Glutamatergic neuron (in vitro differentiated cells): ENCODE data around the gene BUD23. TPM values are rescaled to one million over a fixed set of nuclear protein-coding genes. Genes with fewer than 3 reads are reported as not detected.

Experiments used
- DNase-seq: peaks from one replicate; pipeline ENCODE4 v3.0.0; 2022
- H3K27ac Mint-ChIP-seq: one replicate; pipeline ENCODE4 v1.8.0; 2020; ENCODE audit warnings: mild to moderate bottlenecking, mixed read lengths, inconsistent platforms; ENCODE audit not compliant: unreplicated experiment
- H3K27me3 Mint-ChIP-seq: one replicate; pipeline ENCODE4 v1.8.0; 2020; ENCODE audit warnings: mild to moderate bottlenecking, moderate library complexity, mixed read lengths, inconsistent platforms; ENCODE audit not compliant: unreplicated experiment
- H3K36me3 Mint-ChIP-seq: one replicate; pipeline ENCODE4 v1.8.0; 2020; ENCODE audit warnings: mild to moderate bottlenecking, mixed read lengths, inconsistent platforms; ENCODE audit not compliant: unreplicated experiment
- H3K4me1 Mint-ChIP-seq: one replicate; pipeline ENCODE4 v1.8.0; 2020; ENCODE audit warnings: mild to moderate bottlenecking, low read depth, mixed read lengths, inconsistent platforms; ENCODE audit not compliant: unreplicated experiment
- H3K4me3 Mint-ChIP-seq: one replicate; pipeline ENCODE4 v1.8.0; 2020; ENCODE audit warnings: mild to moderate bottlenecking, mixed read lengths, inconsistent platforms; ENCODE audit not compliant: unreplicated experiment
- H3K9me3 Mint-ChIP-seq: one replicate; pipeline ENCODE4 v1.8.0; 2020; ENCODE audit warnings: mild to moderate bottlenecking, moderate library complexity, mixed read lengths, inconsistent platforms; ENCODE audit not compliant: unreplicated experiment
- total RNA-seq: library from RNA; stranded (reverse); fragmentation: NEBNext Ultra II Directional; extraction: Animal tissue kit (Norgen Biotek cat#: 25700); gene quantifications from one replicate; pipeline ENCODE4 v1.2.1, GENCODE V29; 2021; ENCODE audit not compliant: unreplicated experiment
- TF ChIP-seq, protein P1 (sequence below): fragments of 200-600 bp; sonication (generic); IDR thresholded peaks from one replicate; pipeline ENCODE4 v1.5.0; 2021; ENCODE audit not compliant: partially characterized antibody, unreplicated experiment

Gene BUD23
- total RNA-seq, 1 donor from 2014 or later = 42.6 TPM

DNA sequence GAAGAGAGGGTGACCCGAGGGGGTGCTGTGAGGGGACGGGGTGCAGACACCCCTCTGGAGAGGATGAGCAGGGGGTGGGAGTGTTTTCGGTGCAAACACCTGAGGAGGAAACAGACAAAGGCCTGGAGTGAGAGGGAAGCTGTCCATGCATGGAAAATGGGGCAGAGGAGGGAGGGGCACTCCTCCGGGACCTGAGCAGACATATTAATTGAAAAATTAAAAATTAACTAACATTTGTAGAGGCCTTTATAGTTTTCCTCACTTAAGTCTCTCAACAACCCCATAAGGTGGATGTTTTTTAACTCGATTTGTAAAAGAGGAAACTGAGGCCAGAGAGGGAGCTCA, 14.5 kb upstream of the BUD23 start:
- no peak for DNase-seq
- H3K9me3 Mint-ChIP-seq = no peaks in the 10 kb centered on the region
- peak overlapping the region; percentile 94 for H3K4me3 Mint-ChIP-seq
- peaks cover 2% of the 10 kb centered on the region for H3K4me1 Mint-ChIP-seq
- H3K36me3 Mint-ChIP-seq = no peaks in the 10 kb centered on the region
- TF ChIP-seq, protein P1, sequence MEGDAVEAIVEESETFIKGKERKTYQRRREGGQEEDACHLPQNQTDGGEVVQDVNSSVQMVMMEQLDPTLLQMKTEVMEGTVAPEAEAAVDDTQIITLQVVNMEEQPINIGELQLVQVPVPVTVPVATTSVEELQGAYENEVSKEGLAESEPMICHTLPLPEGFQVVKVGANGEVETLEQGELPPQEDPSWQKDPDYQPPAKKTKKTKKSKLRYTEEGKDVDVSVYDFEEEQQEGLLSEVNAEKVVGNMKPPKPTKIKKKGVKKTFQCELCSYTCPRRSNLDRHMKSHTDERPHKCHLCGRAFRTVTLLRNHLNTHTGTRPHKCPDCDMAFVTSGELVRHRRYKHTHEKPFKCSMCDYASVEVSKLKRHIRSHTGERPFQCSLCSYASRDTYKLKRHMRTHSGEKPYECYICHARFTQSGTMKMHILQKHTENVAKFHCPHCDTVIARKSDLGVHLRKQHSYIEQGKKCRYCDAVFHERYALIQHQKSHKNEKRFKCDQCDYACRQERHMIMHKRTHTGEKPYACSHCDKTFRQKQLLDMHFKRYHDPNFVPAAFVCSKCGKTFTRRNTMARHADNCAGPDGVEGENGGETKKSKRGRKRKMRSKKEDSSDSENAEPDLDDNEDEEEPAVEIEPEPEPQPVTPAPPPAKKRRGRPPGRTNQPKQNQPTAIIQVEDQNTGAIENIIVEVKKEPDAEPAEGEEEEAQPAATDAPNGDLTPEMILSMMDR = no peak
- H3K27ac Mint-ChIP-seq = peak overlapping the region; percentile 92
- peaks cover 21% of the 10 kb centered on the region for H3K27me3 Mint-ChIP-seq

DNA sequence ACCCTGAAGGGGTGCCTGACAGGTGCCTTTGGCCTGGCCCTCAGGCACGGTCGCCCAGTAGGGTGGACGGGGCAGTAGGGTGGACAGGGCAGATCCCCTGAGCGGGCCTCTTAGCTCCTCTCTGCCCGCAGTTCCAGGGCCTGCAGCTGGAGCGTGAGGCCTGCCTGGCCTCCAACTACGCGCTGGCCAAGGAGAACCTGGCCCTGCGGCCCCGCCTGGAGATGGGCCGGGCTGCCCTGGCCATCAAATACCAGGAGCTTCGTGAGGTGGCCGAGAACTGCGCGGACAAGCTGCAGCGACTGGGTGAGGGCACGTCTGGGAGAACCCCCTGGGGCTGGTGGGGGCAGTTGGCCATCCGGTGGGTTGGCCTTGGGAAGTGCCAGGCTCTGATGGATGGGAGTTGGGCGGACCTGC, 14.1 kb upstream of the BUD23 start:
- no peak overlapping the region for H3K27ac Mint-ChIP-seq
- no peaks in the 10 kb centered on the region for H3K9me3 Mint-ChIP-seq
- no peak for DNase-seq
- H3K4me1 Mint-ChIP-seq = peaks cover 2% of the 10 kb centered on the region
- TF ChIP-seq, protein P1 = no peak
- H3K36me3 Mint-ChIP-seq = no peaks in the 10 kb centered on the region
- H3K27me3 Mint-ChIP-seq = peaks cover 18% of the 10 kb centered on the region
- peak overlapping the region; percentile 52 for H3K4me3 Mint-ChIP-seq

DNA sequence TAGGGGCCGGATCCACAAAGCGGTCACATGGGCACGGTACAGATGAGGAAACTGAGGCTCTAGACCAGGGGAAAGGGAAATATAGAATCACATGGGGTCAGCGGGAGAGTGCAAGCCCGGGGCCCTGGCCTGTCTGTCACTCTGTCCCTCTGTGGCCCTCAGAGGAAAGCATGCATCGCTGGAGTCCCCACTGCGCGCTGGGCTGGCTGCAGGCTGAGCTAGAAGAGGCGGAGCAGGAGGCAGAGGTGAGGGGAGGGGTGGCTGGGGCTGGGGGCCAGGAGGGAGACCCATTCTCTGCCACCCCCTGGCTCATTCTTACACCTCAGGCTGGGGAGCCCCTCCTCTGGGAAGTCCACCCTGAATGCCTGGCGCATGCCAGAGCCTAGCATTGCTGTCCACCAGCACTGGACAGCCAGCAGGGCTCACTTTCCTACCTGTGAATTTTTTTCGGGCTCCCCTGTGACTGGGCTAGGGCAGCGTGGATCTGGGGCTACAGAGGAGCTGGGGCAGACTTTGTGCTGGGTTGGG, 13.5 kb upstream of the BUD23 start:
- Mint-ChIP-seq H3K36me3 (no peaks in the 10 kb centered on the region), H3K4me1 (peaks cover 2% of the 10 kb centered on the region), H3K27me3 (peaks cover 16% of the 10 kb centered on the region), H3K27ac (no peak overlapping the region), H3K4me3 (peak overlapping the region; percentile 52), H3K9me3 (no peaks in the 10 kb centered on the region)
- no peak for DNase-seq
- TF ChIP-seq, protein P1 = no peak

DNA sequence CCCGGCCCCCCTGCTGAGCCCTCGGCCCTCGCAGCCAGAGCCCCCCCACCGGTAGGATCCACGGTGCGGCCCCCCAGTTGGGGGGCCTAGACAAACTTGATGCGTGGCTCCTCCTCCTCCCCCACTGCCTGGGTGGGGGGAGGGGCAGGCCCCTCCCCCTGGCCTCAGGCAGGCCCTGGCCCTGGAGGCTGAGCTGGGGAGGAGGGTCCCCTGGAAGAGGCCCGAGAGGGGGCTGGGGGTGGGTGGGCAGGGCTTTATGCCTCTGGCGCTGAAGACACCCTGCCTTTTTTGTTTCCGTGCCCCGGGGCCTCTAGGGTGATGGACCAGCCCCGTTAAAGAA, 12.1 kb upstream of the BUD23 start:
- H3K27ac Mint-ChIP-seq = no peak overlapping the region
- H3K4me1 Mint-ChIP-seq = peaks cover 2% of the 10 kb centered on the region
- TF ChIP-seq, protein P1 = no peak
- no peaks in the 10 kb centered on the region for H3K9me3 Mint-ChIP-seq
- no peak for DNase-seq
- peaks cover 14% of the 10 kb centered on the region for H3K27me3 Mint-ChIP-seq
- no peaks in the 10 kb centered on the region for H3K36me3 Mint-ChIP-seq
- H3K4me3 Mint-ChIP-seq = no peak overlapping the region

DNA sequence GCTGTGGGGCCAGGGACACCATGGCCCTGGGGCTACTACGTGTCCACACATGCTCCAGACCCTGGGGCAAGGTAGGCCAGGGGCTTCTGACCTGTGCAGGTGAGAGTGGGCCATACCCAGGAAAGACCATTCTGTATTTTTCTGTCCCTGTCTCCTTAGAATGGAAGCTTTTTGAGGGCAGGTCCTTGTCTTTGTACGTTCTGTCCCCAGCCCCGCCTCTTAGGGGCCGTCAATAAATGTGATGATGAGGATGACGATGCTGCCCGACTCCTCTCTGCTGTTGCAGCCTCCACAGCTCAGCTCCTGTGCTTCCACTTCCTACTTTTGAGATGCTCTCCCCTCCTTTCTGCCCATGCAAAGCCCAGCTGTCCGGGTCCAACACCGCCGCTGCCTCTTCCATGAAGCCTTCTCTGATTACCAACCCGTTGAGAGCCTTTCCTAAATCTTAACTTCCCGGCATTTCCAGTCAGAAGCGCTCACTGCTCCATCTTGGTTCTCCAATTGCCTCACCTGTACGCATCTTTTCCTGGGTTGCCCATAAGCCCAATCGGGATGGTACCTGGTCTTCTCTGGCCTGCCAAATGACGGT, 11.4 kb upstream of the BUD23 start:
- no peak overlapping the region for H3K4me3 Mint-ChIP-seq

More for the DNA sequence above, 11.4 kb upstream of the BUD23 start:
- Mint-ChIP-seq H3K27ac (peak overlapping the region; percentile 9), H3K9me3 (no peaks in the 10 kb centered on the region), H3K27me3 (peaks cover 12% of the 10 kb centered on the region), H3K4me1 (peaks cover 2% of the 10 kb centered on the region), H3K36me3 (no peaks in the 10 kb centered on the region)
- TF ChIP-seq, protein P1 = no peak
- no peak for DNase-seq
